ENCODE data around the gene ST3GAL3.
"Not testable (repeated sequence)": the region's sequence is repeated elsewhere in the genome, so short reads cannot be mapped to it uniquely, and the experiment has no call there.

ST3GAL3 gene

GRCh38 chr1:43703836-43704235 lies 3.5 kb upstream of the ST3GAL3 start:
- DNase-seq: no peak

- DNase-seq: peak in 9 of 14 donors; percentile 5 to 52 (median 17)
These were observed 2.5 kb upstream of the ST3GAL3 start for GRCh38 chr1:43704838-43705237.

GRCh38 chr1:43705334-43705733 lies 2.0 kb upstream of the ST3GAL3 start:
- DNase-seq: no peak

GRCh38 chr1:43705982-43706597 lies 1.2 kb upstream of the ST3GAL3 start:
- DNase-seq: no peak

GRCh38 chr1:43706598-43707189 lies 642 bp upstream of the ST3GAL3 start:
- DNase-seq: no peak

GRCh38 chr1:43708002-43708410 lies 670 bp downstream of the ST3GAL3 start:
- no peak for DNase-seq

GRCh38 chr1:43711049-43711448 lies 3.7 kb downstream of the ST3GAL3 start:
- no peak for DNase-seq

GRCh38 chr1:43711524-43712386 lies 4.4 kb downstream of the ST3GAL3 start:
- no peak for DNase-seq

GRCh38 chr1:43716559-43717281 lies 9.4 kb downstream of the ST3GAL3 start:
- no peak for DNase-seq

GRCh38 chr1:43719063-43719462 lies 11.7 kb downstream of the ST3GAL3 start:
- DNase-seq: no peak

GRCh38 chr1:43719670-43720419 lies 12.5 kb downstream of the ST3GAL3 start:
- not testable (repeated sequence) for DNase-seq

- DNase-seq: no peak
These were observed 15.5 kb downstream of the ST3GAL3 start for GRCh38 chr1:43722810-43723209.

GRCh38 chr1:43729816-43730463 lies 22.6 kb downstream of the ST3GAL3 start:
- DNase-seq: peak in 2 of 14 donors; percentile 1 to 9

- no peak for DNase-seq
These were observed 24.7 kb downstream of the ST3GAL3 start for GRCh38 chr1:43731867-43732531.

GRCh38 chr1:43736819-43737218 lies 29.5 kb downstream of the ST3GAL3 start:
- no peak for DNase-seq

GRCh38 chr1:43742026-43742425 lies 34.7 kb downstream of the ST3GAL3 start:
- DNase-seq: no peak

GRCh38 chr1:43743206-43743605 lies 35.9 kb downstream of the ST3GAL3 start:
- DNase-seq: no peak

GRCh38 chr1:43747736-43748135 lies 40.4 kb downstream of the ST3GAL3 start:
- DNase-seq: no peak

- DNase-seq: no peak
These were observed 42.7 kb downstream of the ST3GAL3 start for GRCh38 chr1:43750083-43750482.

- no peak for DNase-seq
These were observed 46.1 kb downstream of the ST3GAL3 start for GRCh38 chr1:43753422-43753821.

GRCh38 chr1:43754892-43755291 lies 47.6 kb downstream of the ST3GAL3 start:
- no peak for DNase-seq

Data from C1 segment of cervical spinal cord (tissue), 14 donors.